Measurements from ENCODE around the gene MYO1G.

Gene MYO1G

DNA sequence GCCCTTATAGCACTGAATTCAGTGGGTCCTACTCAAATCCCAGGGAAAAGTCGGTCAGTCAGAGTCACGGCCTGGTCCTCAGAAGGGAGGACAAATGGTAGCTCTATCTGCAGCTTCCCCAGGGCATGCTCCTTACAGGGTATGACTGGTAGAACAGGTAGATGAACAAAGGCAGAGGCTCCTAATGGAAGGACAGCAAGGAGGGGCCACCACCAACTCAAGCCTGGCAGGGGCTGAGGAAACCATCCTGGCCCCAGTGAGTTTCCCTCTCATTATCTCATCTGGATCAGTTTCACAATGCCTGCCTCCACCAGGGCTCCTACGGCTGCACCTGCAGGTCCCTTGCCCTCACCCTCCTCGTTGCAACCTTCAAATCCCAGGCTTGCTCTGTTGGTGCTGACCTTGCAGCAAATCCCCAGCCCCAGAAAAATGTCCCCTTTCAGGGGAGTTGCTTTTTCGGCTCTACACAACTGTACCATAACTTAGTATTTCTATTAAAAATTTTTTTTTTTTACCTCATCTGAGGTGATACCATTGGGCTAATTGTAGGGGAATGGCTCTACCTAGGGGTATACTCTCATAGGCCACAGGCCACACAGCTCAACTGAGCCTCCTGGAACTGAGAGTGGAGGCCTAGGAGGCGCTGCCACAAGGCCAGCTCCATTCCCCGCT lies 2.4 kb upstream of the MYO1G start:
- no peak for DNase-seq (ENCODE audit: low spot score)

DNA sequence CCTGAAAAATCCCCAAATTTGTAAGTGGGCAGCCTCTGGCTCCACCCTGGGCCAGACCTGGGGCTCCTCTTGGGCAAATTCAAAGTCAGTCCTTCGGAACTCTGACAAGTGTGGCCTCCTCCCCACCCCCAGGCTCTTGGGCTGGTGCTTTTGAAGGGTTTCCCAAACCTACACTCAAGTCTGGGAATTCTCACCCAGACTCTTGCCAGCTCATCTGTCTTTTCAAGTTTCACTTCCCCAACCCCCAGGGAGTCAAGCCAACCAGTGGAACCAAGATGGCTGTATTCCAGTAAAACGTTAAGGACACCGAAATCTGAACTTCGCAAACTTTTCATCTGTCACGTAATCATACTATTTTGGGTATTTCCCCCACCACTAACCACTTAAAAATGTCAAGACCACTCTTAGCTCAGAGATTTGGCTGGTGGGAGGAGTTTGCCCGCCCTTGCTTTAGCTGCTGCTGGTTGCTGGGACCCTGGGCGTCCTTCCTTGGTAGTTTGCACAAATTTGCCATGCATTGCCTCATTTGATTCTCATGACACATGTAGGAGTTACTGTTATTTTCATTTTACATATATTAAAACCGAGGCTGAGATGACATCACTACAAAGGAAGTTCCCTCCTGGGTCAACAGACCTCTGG lies 1.7 kb upstream of the MYO1G start:
- DNase-seq (ENCODE audit: low spot score): no peak

DNA sequence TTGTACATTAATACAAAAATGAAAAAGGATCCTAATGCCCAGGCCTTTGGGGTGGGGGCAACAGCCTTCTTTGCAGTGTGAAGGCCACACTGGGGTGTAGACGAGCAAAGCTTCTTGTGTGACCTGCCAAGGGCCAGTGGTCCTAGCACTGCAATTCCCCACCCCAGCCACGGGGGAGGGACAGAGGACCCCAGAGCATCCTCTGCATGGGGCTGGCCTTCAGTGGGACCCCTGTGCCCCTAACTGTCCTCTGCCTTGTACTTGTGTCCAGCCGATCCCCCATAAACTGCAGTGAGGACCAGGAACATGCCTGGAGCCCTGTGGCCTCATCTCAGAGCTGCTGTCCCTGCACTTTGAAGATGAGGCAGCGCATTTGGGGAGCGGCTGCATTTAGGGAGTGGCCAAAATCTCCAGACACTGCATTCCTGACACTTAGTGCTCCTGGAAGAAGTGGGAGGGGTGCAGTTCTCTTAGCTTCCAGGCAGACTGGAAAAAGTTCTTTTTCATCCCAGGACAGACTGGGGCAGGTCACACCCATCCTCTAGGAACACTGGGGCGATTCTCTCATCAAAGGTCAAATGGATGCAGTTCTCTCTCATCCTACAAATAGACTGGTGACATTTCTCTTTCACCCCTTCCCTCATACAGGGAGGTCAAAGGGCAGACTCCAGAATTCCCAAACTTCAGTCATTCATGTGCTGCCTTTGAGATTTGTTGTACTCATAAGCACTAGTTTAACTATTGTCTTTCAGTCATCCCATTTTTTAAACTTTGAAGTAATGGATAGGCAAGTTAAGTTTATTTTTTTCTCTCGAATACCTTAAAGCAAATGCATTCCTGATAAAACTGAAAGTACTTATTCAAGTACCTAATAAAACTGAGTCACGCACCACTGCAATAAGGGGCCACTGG lies 922 bp upstream of the MYO1G start:
- DNase-seq (ENCODE audit: low spot score): no peak

DNA sequence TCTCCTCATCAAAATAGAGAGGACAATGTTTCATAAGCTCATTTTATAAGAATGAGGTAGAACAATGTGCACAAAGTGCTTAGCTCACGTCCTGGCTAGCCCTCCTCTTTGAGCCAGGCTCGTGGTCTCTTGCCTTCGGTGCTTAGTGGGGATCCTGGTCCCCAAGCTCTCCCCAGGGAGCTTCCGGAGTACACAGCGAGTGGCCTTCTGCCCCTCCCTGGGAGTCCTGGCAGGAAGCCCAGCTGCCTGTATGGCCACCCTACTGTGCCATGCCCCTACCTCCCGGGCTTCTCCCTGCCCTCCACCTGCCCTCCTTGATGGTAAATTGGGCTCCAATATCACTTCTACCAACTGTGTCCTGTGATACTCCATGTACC lies 868 bp downstream of the MYO1G start:
- DNase-seq (ENCODE audit: low spot score): peak; percentile 18

DNA sequence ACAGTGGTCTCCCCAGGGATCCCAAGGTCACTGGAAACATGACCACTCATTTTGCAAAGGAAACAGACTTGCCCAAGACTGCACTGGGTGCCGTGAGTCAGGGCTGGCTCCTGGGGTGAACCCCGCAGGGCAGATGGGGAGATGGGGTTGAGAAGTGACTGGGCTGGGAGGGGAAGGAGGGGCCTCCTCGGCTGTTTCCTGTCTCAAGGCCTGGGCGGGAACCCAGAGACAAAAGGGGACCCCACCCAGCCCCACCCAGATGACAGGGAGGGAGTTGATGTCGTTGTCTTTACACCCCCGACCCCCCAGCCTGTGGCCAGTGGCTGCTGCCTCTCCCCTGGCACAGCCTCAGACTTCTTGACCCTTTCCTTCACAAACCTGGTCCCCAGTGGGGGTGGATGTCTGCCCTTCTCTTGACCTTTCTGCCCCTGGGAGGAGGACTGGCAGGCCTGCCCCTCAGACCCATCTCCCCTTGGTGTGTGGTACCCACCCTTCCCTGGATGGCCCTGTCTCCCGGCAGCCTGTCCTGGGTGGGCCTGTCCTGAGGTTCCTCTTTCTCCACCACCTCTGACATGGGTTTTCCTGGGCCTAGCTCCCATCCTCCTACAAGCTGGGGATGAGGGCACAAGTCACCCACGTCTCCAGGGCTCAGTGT lies 1.4 kb downstream of the MYO1G start:
- DNase-seq (ENCODE audit: low spot score): no peak

DNA sequence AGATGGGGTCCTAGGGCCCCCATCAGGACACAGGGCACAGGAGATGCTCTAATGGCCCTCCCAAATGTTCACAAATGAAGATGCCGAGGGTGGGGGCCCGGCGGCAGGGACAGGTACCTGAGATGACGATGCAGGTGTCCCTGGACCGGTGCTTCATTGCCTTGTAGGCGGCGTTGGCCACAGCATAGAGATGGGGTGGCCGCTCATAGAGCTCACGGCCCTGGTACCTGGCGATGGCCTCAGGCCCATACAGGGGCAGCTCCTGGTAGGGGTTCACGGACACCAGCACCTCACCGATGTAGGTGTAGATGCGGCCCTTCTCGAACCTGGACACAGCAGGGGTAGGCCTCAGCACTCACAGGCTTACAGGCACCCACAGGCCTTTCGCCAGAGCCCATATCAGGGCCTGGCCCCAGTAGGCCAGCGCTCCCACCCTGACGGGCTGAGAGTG lies 2.0 kb downstream of the MYO1G start:
- no peak for DNase-seq (ENCODE audit: low spot score)

DNA sequence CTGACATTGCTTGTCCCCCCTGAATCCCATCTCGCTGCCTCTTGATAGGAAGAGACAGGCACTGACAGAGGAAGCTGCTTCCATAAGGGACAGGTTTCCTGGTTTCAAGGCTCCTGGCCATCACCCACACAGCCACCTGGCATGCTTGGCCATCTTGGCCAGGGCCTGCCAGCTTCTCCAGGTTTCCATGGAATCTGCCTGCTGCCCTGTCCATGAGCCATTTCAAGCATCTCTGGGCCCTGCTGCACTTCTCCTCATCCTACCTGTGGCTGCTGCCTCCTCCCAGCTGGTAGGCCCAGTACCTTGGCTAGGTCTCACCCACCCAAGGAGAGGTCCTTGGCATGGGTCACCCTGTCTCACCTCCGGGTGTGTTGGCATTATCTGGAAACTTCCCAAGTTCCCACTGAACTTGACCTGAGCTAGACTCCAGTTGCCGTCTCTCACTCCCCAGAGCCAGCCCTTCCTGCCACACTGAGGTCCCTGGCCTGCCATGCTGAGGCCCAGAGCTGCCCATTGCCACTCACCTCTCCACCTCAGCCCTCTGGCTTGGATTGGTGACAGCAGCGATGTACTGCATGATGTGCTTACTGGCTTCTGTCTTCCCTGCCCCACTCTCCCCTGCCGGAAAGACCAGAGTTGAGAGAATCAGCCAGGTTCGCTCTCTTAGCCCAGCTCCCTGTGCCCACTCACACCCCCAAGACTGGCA lies 2.6 kb downstream of the MYO1G start:
- no peak for DNase-seq (ENCODE audit: low spot score)

DNA sequence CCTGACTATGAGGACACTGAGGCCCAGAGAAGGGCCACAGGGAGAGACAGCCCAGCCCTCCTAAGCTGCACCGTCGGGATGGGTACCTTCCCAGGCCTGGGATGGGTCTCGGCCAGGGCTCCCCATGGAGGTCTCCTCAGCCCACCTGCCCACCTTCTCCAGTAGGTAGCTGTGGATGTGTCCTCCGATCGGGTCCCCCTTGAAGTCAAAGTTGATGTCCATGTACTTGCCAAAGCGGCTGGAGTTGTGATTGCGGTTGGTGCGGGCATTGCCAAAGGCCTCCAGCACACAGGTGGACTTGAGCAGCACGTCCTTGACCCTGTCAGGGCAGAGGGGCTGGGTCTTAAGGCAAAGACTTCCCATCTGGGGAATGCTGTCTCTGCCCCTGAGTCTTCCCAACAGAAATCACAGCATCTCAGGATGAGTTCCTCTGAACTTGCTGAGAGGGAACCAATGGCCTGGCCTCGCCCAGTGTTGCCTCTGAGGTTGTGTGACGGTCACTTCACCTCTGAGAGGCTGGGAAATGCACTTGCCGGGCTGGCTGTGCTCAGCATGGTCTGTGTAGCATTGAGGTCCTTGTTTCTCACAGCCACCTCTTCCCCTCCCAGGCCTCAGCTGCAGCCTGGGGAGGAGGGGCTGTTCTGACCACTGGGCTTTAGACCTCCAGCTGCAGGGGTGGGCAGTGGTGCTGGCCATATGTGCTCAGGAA lies 3.3 kb downstream of the MYO1G start:
- DNase-seq (ENCODE audit: low spot score): no peak

DNA sequence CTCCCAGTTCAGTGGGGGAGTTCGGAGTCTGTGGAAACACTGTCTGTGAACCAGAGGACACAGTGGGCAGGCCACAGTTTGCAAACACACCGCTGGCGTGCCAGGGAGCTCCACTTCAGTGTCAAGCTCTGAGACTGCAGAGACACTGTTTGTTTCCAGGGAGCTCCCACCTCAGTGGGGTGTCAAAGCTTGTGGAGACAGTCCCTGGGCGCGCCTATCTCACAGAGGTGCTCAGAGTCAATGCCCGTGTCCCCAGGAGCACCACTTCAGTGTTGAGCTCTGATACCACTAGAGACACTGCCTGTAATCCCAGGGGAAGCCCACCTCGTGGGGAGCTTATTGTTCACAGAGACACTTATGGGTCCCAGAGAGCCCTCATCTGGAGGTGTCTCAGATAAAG lies 4.3 kb downstream of the MYO1G start:
- DNase-seq (ENCODE audit: low spot score): no peak

DNA sequence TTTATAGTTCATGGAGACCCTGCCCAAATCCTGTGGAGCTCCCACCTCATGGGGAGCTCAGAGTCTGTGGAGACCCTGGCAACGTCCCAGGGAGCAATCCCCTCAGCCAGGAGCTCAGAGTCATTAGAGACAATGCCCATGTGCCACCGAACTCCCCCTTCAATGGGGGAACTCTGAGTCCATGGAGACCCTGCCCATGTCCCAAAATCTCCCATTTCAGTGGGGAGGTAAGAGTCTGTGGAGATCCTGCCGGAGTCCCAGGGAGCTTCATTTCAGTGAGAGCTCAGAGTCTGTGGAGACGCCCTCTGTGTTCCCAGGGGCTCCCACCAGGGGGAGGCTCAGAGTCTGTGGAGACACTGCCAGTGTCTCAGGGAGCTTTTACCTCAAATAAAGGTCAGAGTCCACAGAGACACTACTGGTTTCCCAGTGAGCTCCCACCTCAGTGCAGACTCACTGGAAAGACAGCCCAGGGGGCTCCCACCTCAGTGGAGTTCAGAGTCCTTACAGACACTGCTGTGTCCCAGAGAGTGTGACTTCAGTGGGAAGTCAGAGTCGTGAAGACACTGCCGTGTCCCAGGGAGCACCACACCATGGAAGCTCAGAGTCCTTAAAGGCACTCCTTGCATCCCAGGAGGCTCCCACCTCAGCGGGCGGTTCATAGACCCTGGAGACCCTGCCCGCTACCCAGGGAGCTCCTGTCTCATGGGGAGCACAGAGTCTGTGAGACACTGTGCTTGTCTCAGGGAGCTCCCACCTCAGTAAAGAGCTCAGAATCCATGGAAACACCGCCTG lies 5.0 kb downstream of the MYO1G start:
- peak; percentile 62 for DNase-seq (ENCODE audit: low spot score)

DNA sequence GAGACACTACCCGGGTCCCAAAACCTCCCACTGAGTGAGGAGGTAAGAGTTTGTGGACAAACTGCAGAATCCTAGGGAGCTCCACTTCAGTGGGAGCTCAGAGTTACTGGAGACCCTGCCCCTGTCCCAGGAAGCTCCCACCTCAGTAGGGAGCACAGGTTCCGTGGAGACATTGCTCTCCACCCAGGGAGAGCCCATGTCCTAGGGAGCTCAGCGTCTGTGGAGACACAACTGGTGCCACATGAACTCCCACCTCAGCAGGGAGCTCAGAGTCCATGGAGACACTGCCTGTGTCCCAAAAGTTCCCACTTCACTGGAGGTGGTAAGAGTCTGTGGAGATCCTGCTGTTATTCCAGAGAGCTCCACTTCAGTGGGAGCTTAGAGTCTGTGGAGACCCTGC lies 6.3 kb downstream of the MYO1G start:
- DNase-seq (ENCODE audit: low spot score): no peak

DNA sequence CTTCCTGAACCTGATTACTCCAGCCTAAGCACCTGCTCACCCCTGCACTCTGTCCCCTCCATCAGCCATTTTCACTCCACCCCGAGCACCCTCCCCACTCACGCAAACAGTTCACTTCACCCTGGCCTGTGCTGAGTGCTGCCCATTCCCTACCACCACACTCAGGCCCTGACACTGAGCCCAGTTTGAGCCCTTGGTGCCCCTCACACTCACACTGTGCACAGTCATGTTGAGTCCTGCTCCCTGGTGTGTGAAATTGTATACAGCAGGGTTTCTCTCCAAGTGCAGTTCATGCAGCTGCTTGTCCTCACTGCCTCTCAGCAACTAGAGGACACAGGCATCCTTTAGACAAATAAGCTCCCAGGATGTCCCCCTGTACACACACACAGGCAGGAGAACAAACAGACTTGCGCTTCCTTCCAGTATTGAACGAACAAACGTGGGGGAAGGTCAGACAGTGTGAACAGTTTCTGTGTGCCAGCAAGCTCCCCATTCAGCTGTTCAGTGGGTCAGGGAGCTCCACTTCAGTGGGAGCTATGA lies 6.8 kb downstream of the MYO1G start:
- DNase-seq (ENCODE audit: low spot score): no peak

DNA sequence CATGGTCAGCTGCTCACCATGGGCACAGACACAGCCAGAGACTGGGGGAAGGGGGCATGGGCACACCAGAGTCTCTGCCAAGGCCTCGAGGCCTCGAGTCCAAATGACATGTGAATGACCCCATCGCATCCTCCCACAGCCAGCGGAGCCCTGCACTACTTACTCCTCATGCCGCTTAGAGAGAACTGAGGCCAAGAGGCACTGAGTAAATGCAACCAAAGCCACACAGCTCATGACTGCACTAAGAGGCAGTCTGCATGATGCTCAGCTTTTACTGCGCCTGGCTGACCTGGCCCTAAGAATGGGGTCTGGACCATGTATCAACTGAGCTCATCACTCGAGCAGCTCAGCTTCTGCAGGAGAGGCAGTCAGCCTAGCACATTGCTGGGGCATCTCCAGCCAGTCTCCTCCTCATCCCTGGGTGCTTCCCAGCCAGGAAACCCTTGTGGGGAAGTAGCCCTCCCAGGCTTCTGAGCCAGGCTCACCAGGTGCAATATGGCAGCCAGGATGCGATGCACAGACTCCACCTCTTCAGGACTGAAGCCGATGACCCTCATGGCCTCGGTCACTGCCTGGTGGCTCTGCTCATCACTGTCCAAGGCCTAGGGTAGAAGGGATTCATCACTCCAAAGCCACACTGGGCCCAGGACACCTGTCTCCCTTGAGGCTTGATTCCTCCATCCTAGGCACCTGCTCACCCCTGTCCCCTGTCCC lies 7.5 kb downstream of the MYO1G start:
- DNase-seq (ENCODE audit: low spot score): no peak

DNA sequence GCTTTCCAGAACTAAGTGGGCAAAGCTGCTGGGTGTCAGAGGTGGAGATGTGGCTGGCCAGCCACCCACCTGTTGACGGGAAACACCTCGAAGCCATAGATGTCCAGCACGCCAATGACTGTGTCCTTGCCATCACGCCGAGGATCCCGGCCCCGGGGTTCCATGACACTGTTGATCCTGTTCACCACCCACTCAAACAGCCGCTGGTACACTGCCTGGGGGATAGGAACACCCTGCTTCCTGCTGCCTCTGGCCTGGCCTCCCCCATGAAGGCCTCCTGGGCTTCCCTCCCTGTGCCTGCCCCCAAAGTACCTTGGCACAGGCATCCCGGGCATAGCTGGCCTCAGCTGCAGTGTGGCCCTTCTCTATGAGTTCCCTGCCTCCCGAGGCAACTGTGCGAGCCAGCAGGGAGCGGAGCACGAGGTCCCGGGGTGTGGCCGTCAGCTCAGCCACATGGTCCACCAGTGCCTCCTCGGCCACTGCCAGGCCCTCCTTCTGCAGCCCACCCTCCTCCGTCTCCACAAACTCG lies 8.2 kb downstream of the MYO1G start:
- no peak for DNase-seq (ENCODE audit: low spot score)

DNA sequence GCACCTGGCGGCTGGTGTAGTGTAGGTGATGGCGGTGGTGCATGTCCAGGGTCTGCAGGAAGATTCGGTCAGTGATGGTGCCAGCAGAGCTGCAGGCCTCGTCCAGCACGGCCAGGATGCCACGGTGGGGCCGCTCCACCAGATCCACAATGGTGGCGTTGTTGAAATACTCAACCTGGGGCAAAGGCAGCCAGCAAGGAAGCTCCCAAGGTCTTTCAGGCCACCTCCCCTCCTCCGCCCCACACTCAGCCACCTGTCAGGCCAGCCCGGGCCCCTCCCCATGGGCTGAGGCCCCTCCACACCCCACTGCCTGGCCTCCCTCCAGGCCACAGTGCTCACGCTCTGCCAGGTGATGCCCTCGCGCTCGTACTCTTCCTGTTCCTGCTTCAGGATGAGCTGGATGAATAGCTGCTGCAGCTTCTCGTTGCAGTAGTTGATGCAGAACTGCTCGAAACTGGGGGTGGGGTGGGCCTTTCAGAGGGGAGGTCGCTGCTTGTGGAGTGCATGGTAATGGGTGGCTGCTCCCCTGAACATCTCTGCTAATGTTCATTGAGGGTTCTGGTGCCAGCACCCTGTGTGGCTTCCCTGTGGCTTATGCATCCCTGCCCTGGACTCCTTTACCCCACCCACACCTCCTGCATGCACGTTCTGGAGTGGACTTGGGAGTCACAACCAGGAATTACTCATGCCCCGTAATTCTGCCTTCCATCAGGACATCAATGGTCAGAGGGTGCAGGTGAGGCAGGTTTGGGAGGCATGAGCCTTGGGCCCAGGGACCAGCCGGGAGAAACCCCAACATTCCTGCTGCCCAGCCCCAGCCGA lies 8.9 kb downstream of the MYO1G start:
- no peak for DNase-seq (ENCODE audit: low spot score)

DNA sequence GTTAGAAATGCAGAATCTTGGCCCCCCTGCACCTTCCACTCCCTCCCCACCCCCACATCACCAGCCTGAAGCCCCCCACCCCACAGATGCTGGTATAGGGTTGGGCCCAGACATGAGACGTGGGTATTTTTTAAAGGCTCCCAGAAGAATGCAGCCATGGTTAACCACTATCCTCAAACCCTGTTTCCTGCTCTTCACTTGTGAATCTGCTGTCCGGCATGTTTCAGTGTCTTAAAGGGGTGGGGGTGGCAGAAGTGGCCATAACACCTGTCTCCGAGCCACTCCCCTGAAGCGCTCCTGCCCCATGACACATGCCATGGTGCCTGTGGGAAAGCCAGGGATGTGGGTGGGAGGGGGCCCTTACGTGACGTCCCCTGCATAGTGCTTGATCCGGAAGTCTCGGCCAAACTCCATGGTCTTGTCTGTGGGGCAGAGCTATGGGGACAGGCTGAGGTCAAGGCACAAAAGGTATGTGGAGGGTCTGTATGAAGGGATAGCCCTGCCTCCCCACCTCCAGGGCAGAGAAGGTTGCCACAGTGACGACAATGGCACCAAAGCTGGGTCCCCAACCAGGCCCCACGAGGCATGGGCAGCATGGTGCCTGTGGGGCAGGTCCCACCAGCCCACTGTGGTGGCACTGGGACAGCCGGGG lies 9.6 kb downstream of the MYO1G start:
- DNase-seq (ENCODE audit: low spot score): no peak

DNA sequence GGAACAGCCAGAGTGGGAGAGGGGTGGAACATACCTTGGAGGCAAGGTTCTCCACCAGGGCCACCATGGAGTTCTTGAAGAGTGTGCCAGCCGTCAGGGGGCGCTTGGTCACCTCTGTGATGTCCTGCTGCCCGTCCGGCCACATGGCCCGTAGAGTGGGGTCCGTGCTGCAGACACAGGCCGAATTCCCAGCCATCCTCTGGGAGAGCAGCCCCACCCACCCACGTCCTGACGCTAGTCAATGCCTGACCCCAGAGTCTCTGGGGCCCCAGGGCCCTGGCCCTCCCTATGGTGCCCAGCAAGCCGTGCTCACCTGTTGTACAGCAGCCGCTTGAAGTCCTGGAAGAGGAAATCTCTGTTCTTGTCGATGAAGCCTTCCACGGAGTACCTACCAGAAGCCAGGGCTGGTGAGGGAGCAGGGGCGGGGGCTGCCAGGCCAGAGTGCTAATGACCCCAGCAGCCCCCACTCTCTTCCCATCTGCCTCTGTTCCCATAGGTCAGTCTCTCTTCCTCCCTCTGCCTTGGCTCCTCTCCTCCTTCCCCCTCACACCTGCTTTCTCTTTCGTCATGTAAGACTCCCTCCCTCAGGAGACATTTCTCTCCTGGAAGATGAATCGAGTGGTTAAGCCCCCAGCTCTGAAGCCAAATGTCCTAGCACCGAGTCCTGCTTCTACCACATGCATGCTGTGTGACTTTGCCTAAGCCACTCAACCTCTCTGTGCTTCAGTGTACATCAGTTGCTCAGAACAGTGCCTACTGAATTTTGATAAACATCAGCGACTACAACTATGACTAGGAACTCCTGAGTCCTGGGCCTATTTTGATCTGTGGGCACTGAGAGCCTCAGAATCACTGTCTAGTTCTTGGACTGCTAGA lies 11.0 kb downstream of the MYO1G start:
- DNase-seq (ENCODE audit: low spot score): no peak
